ENCODE measurements around the gene RSBN1L.

Gene RSBN1L

DNA sequence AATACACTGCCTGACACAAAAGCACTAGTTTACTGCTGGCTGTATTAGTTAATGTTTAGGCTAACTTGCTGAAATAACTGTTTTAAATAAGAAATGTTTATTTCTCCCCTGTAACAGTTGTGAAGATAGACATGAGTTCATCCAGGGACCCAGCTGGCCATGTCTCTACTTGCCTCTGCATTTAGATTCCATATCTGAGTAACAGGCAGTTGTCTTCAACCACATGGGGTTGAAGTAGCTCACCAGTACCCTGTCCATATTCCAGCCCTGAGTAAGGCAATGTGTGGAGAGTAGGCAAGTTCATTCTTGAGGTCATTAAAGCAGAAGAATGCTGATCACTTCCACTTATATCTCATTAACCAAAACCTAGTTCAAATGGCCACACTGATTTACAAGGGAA, 31.1 kb upstream of the RSBN1L start:
- intact Hi-C loops (cut with micrococcal nuclease), result no loop called here
- Mint-ChIP-seq H3K9me3 (no peaks in the 10 kb centered on the region), H3K4me3 (no peak overlapping the region), H3K36me3 (ENCODE audit: low read depth) (peaks cover 75% of the 10 kb centered on the region), H3K27ac (no peak overlapping the region), H3K4me1 (ENCODE audit: low read depth) (peaks cover 6% of the 10 kb centered on the region), H3K27me3 (no peaks in the 10 kb centered on the region)

DNA sequence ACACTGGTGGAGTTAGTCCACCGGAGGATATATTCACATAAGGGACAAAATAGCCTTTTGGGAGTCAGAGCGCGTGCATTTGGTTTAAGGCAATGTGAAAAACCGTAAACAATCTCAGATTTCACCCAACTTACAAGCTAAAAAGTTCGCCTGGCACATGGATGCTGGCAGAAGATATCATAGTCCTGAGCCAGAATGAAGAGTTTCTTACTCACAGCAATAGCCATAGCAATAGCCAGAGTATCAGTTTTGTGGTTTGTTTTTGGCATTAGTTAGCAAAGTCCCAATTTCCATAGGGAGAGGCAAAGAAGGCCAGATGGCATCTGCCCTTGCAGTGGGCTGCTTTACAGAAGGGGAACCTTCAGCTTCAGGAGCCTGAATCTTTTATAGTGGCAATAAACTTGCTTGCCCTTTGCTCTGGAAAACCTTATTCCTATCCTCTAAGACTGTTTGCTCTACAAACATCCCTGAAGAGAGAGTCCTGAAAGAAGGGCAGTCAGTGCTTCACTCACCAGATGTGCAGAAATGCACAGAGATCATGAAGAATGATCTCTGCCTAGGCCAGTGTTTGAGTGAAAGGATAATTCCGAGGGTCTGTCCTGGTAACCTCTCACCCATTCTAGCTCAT, 28.7 kb upstream of the RSBN1L start:
- H3K9me3 Mint-ChIP-seq, result no peaks in the 10 kb centered on the region
- H3K4me3 Mint-ChIP-seq, result no peak overlapping the region
- intact Hi-C loops (cut with micrococcal nuclease), result no loop called here
- H3K27ac Mint-ChIP-seq, result no peak overlapping the region
- peaks cover 64% of the 10 kb centered on the region for H3K36me3 Mint-ChIP-seq (ENCODE audit: low read depth)
- H3K27me3 Mint-ChIP-seq, result no peaks in the 10 kb centered on the region
- H3K4me1 Mint-ChIP-seq (ENCODE audit: low read depth), result peaks cover 4% of the 10 kb centered on the region

DNA sequence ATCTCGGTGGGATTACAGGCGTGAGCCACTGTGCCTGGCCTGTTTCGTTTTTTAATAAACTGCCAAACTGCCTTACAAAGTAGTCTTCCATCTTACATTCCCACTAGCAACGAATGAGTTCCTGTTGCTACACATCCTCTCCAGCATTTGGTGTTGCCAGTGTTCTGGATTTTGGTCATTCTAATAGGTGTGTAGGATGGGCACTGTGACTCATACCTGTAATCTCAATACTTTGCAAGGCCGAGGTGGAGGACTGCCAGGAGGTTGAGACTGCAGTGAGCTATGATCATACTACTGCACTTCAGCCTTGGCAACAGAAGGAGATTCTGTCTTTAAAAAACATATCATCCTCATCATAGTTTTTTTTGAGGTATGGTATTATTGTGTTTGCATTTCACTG, 21.4 kb upstream of the RSBN1L start:
- Mint-ChIP-seq H3K9me3 (no peaks in the 10 kb centered on the region), H3K27ac (no peak overlapping the region), H3K27me3 (no peaks in the 10 kb centered on the region), H3K36me3 (ENCODE audit: low read depth) (peaks cover 29% of the 10 kb centered on the region), H3K4me3 (no peak overlapping the region), H3K4me1 (ENCODE audit: low read depth) (no peaks in the 10 kb centered on the region)
- intact Hi-C loops (cut with micrococcal nuclease), result no loop called here

DNA sequence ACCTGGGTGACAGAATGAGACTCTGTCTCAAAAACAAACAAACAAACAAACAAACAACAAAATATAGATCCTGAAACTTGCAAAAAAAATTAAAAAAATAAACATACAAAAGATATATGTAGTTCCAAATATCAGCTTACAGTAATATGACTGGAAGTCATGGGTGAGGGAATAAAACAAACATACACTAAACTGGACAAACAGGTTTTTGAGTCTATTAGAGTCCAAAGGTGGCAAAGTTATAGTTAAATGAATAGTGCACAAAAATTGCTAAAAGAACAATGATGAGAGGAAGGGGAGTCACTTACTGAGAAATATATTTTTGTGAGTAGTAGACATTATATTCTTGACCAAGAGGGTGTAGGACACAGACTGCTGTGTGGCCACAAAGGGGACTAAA, 16.7 kb upstream of the RSBN1L start:
- H3K36me3 Mint-ChIP-seq (ENCODE audit: low read depth), result peaks cover 39% of the 10 kb centered on the region
- no peak overlapping the region for H3K4me3 Mint-ChIP-seq
- no peak overlapping the region for H3K27ac Mint-ChIP-seq
- peaks cover 8% of the 10 kb centered on the region for H3K9me3 Mint-ChIP-seq
- H3K27me3 Mint-ChIP-seq, result no peaks in the 10 kb centered on the region
- intact Hi-C loops (cut with micrococcal nuclease), result no loop called here
- H3K4me1 Mint-ChIP-seq (ENCODE audit: low read depth), result no peaks in the 10 kb centered on the region

DNA sequence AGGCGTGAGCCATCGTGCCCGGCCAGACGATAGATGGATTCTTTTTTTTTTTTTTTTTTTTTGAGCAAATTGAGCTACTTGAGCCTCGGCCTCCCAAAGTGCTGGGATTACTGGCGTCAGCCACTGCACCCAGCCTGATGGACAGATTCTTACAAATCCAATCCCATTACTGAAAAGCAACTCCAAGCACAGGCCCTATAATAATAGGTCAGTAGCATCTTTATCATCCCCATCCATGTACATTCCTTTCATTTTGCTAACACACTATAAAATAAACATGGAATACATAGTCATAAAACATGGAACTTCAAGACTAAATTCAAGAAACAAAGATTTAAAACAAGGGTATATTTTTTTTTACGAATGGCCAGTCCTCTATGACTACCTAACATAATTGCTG, 16.0 kb upstream of the RSBN1L start:
- no peaks in the 10 kb centered on the region for H3K27me3 Mint-ChIP-seq
- H3K36me3 Mint-ChIP-seq (ENCODE audit: low read depth), result peaks cover 39% of the 10 kb centered on the region
- no peak overlapping the region for H3K4me3 Mint-ChIP-seq
- intact Hi-C loops (cut with micrococcal nuclease), result no loop called here
- peaks cover 3% of the 10 kb centered on the region for H3K4me1 Mint-ChIP-seq (ENCODE audit: low read depth)
- H3K27ac Mint-ChIP-seq, result no peak overlapping the region
- peaks cover 8% of the 10 kb centered on the region for H3K9me3 Mint-ChIP-seq

DNA sequence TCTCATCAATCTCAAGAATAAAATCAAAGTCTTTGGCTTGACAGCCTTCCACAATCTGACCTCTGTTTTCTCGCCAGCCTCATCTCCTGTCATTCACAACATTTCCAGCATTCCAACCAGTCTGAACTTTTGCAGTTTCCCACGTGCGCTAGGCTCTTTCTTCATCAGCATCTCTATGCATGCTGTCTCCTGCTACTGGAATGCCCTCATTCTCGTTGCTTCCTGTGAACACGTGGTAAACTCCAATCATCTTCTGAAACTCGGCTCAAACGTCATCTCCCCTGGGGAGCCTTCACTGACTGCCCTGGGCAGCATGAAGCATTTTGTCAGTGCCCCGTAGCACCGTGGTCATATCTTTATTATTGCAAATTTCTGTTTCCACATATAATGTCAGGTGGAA, 12.2 kb upstream of the RSBN1L start:
- Mint-ChIP-seq H3K4me3 (no peak overlapping the region), H3K4me1 (ENCODE audit: low read depth) (peaks cover 15% of the 10 kb centered on the region), H3K36me3 (ENCODE audit: low read depth) (peaks cover 45% of the 10 kb centered on the region), H3K27ac (no peak overlapping the region), H3K27me3 (no peaks in the 10 kb centered on the region), H3K9me3 (peaks cover 8% of the 10 kb centered on the region)
- intact Hi-C loops (cut with micrococcal nuclease), result no loop called here

DNA sequence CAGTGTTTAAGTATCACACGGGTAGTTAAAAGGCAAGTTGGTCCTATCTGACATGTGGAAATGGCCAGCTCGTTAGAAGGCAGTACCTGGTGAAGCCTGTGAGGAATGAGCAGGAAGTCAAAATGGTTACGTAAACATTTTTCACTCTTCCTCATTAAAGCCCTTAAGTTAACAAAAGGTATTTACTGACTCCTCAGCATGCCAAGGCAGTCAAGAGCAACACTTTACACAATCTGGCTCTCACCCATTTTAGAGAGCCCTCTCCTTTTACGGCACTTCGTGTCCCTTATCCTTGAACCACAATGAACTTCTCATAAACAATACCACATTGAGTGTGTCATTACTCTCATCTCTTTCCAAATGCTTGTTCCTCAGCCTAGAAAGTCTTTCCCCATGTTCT, 11.0 kb upstream of the RSBN1L start:
- H3K4me1 Mint-ChIP-seq (ENCODE audit: low read depth), result peaks cover 15% of the 10 kb centered on the region
- intact Hi-C loops (cut with micrococcal nuclease), result loop anchor here (5.0 kb wide), 1 partner anchor 37 kb away; no protein-coding TSS in a partner anchor
- H3K27ac Mint-ChIP-seq, result no peak overlapping the region
- H3K9me3 Mint-ChIP-seq, result peaks cover 8% of the 10 kb centered on the region
- H3K27me3 Mint-ChIP-seq, result no peaks in the 10 kb centered on the region
- H3K36me3 Mint-ChIP-seq (ENCODE audit: low read depth), result peaks cover 48% of the 10 kb centered on the region
- H3K4me3 Mint-ChIP-seq, result no peak overlapping the region

DNA sequence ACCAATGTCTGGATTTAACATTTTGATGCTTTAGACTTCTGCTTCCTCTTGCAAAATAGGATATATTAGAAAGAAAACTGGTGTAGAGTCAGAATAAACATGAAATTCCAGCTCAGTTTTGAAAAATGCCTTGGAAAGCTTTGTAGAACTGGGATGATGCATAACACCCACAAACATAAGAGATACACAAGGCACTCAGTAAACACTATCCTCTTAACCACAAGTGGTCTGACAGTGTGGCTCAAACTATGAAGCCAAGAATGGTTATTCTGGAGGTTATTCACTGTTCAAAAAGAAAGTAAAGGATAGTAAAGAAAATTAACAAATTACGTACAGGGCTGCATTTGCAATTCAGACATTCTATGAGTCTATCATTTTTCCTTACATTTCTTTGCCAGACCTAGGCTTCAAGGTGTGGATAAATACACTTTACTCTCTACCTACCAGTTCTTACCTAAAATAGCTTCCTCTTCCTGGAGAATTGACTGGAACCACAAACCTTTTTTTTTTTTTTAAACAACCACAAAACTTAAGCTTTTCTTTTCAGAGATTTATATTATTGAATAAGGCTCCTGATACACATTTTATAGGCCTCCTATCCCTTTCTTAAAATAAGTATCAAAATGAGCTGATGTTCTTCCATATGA, 9.0 kb upstream of the RSBN1L start:
- H3K27ac Mint-ChIP-seq, result peak overlapping the region; percentile 20
- H3K9me3 Mint-ChIP-seq, result peaks cover 6% of the 10 kb centered on the region
- H3K4me1 Mint-ChIP-seq (ENCODE audit: low read depth), result peaks cover 15% of the 10 kb centered on the region
- intact Hi-C loops (cut with micrococcal nuclease), result loop anchor here (5.0 kb wide), 1 partner anchor 35 kb away; no protein-coding TSS in a partner anchor
- H3K36me3 Mint-ChIP-seq (ENCODE audit: low read depth), result peaks cover 56% of the 10 kb centered on the region
- no peaks in the 10 kb centered on the region for H3K27me3 Mint-ChIP-seq
- H3K4me3 Mint-ChIP-seq, result no peak overlapping the region

DNA sequence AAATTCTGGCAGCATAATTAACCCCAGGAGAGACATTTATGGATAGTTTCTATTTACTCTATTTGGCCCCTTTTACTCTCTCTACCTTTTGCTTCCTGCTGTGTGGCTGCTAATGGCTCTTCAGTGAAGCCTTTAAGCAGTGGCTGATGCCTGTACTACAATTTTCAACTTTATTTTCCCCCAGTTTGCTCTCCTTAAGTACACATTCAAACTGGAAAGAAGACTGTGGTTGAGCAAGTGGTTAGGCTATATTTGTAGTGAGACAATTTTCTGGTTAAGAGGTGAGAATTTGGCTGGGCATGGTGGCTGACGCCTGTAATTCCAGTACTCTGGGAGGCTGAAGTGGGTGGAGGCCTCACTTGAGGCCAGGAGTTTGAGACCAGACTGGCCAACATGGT, 8.5 kb upstream of the RSBN1L start:
- Mint-ChIP-seq H3K4me3 (no peak overlapping the region), H3K27ac (peak overlapping the region; percentile 20), H3K27me3 (no peaks in the 10 kb centered on the region), H3K36me3 (ENCODE audit: low read depth) (peaks cover 55% of the 10 kb centered on the region), H3K9me3 (peaks cover under 1% of the 10 kb centered on the region), H3K4me1 (ENCODE audit: low read depth) (peaks cover 15% of the 10 kb centered on the region)
- intact Hi-C loops (cut with micrococcal nuclease), result loop anchor here (5.0 kb wide), 1 partner anchor 35 kb away; no protein-coding TSS in a partner anchor

DNA sequence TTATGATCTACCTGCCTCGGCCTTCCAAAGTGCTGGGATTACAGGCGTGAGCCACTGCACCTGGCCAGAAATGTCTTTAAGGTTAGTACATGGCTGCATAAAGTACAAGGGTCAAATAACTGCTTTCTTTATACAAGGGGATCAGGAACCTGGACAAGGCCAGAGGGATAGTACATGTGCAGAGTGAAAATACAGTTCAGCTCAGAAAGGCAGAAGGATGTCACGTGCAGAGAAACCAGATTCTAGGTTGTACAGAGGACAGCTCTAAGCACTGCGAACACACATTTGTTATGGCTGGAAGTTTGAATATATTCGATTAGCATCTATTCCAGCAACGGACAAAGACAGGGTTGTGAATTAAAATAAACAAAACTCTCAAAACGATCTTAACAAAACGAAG, 6.0 kb upstream of the RSBN1L start:
- H3K27ac Mint-ChIP-seq, result no peak overlapping the region
- peaks cover 41% of the 10 kb centered on the region for H3K36me3 Mint-ChIP-seq (ENCODE audit: low read depth)
- no peaks in the 10 kb centered on the region for H3K9me3 Mint-ChIP-seq
- H3K27me3 Mint-ChIP-seq, result no peaks in the 10 kb centered on the region
- peaks cover 28% of the 10 kb centered on the region for H3K4me1 Mint-ChIP-seq (ENCODE audit: low read depth)
- H3K4me3 Mint-ChIP-seq, result no peak overlapping the region
- intact Hi-C loops (cut with micrococcal nuclease), result no loop called here

DNA sequence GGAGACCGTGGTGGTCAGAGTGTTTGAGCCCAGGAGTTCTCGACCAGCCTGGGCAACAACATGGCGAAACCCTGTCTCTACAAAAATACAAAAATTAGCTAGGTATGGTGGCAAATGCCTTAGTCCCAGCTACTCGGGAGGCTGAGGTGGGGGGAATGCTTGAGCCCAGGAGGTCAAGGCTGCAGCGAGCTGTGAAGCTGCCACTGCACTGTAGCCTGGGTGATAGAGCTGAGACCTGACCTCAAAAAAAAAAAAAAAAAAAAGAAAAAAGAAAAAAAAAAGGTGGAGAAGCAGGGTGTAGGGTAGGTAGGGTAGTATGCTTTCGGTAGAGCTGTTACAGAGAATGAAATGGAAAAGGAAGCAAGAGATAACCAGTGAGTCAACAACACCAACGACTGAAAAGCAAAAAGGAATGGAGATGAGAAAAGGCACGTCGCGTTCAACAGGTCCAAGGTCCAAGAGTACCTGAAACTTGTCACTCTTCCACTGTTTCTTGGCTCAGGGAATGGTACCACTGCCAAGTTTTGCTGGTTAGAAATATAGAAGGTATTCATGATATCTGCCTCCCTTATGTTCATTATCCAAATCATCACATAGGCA, 4.3 kb upstream of the RSBN1L start:
- Mint-ChIP-seq H3K36me3 (ENCODE audit: low read depth) (peaks cover 55% of the 10 kb centered on the region), H3K27me3 (no peaks in the 10 kb centered on the region), H3K9me3 (no peaks in the 10 kb centered on the region), H3K4me3 (no peak overlapping the region), H3K27ac (no peak overlapping the region), H3K4me1 (ENCODE audit: low read depth) (peaks cover 25% of the 10 kb centered on the region)
- intact Hi-C loops (cut with micrococcal nuclease), result no loop called here

DNA sequence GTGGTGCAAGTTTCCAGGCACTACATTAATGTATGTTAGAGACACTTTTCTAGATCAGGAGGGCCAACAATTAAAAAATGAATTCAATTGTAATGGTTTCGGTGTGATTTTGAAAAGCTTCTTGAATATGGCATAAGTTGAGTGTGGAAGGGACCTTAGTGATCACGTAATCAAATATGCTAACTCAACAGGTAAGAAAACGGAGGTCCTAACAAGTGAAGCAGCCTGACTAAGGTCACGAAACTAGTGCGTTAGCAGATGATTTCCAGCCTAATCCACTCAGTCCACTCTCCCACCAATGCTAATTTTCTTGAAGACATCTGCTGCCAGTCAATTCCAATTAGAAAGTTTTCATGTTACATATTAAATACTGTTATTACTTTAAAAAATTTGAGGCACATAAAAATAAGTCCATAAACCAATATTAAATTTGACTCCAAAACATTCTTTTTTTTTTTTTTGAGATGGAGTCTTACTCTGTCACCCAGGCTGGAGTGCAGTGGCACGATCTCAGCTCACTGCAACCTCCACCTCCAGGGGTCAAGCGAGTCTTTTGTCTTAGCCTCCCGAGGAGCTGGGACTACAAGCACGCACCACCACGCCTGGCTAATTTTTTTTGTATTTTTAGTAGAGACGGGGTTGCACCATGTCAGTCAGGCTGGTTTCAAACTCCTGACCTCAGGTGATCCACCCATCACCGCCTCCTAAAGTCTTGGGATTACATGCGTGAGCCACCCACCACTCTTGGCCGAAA, 2.3 kb upstream of the RSBN1L start:
- H3K27ac Mint-ChIP-seq, result no peak overlapping the region
- H3K4me1 Mint-ChIP-seq (ENCODE audit: low read depth), result peaks cover 19% of the 10 kb centered on the region
- no peaks in the 10 kb centered on the region for H3K9me3 Mint-ChIP-seq
- intact Hi-C loops (cut with micrococcal nuclease), result no loop called here
- peaks cover 48% of the 10 kb centered on the region for H3K36me3 Mint-ChIP-seq (ENCODE audit: low read depth)
- no peak overlapping the region for H3K4me3 Mint-ChIP-seq
- H3K27me3 Mint-ChIP-seq, result no peaks in the 10 kb centered on the region

DNA sequence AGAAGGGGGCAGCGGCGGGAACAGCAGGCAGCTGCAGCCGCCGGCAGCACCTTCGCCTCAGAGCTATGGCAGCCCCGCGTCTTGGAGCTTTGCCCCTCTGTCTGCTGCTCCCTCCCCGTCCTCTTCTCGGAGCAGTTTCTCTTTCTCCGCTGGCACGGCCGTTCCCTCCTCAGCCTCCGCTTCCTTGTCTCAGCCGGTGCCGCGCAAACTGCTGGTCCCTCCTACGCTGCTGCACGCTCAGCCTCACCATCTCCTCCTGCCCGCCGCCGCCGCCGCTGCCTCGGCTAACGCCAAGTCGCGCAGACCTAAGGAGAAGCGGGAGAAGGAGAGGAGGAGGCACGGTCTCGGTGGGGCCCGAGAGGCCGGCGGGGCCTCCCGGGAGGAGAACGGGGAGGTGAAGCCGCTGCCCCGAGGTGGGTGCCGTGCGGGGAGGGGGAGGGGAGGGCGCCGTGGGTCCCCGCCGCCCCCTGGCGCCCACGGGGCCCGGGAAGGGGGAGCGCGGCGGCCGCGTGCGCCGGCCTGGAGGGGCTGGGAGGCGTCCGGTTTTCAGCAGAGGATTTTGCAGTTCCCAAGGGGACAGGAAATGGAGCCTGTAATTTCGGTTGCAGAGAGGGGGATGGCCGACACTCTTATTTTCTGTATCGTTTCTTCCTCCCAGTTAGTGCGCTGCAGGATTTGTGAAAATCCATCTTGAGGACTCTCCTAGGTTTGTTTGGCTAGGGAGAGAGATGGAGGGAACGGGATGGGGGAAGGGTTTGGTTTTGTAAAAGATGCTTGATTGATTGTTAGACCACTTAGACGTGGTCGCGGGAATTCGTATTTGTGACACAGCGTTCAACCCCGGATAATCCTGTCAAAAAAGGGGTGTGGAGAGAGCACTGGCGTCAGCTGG, 630 bp downstream of the RSBN1L start:
- peaks cover 38% of the 10 kb centered on the region for H3K36me3 Mint-ChIP-seq (ENCODE audit: low read depth)
- no peaks in the 10 kb centered on the region for H3K27me3 Mint-ChIP-seq
- no peaks in the 10 kb centered on the region for H3K9me3 Mint-ChIP-seq
- peak overlapping the region; percentile 100 for H3K4me3 Mint-ChIP-seq
- peak overlapping the region; percentile 100 for H3K27ac Mint-ChIP-seq
- peaks cover 40% of the 10 kb centered on the region for H3K4me1 Mint-ChIP-seq (ENCODE audit: low read depth)
- intact Hi-C loops (cut with micrococcal nuclease), result loop anchor here (5.0 kb wide), 2 partner anchors 60 to 100 kb away; partner anchors contain the start of genes PHTF2 and TMEM60
